Activated B cell treated with CpG ODN at 0.5 μM for 24 hours (primary cell): ENCODE data around the gene TSHZ2. TPM values are rescaled to one million over a fixed set of nuclear protein-coding genes. Genes with fewer than 3 reads are reported as not detected.

Experiments used
- ATAC-seq: fragments of 200-7000 bp; cut with Tn5 transposase; one replicate; pipeline ENCODE4 v1.10.0; 2021; ENCODE audit warnings: low read depth, mild to moderate bottlenecking, moderate library complexity
- CTCF ChIA-PET: fragments of 350-600 bp; sonication (Branson Sonifier 250); formaldehyde crosslinking; loops from one replicate; lab custom pipeline; 2021; ENCODE audit warnings: antibody characterized with exemption; lab: Charles Lee
- POLR2A ChIA-PET: fragments of 350-600 bp; sonication (Branson Sonifier 250); formaldehyde crosslinking; loops from one replicate; lab custom pipeline; 2021; ENCODE audit warnings: antibody characterized with exemption; lab: Charles Lee
- DNase-seq: peaks from one replicate; pipeline ENCODE4 v3.0.0; 2022
- H3K27ac Mint-ChIP-seq: one replicate; pipeline ENCODE4 v1.8.0; 2020; ENCODE audit warnings: mixed read lengths
- H3K27me3 Mint-ChIP-seq: one replicate; pipeline ENCODE4 v1.8.0; 2021; ENCODE audit warnings: mixed read lengths
- H3K36me3 Mint-ChIP-seq: one replicate; pipeline ENCODE4 v1.8.0; 2021; ENCODE audit warnings: low read depth, mixed read lengths
- H3K4me1 Mint-ChIP-seq: one replicate; pipeline ENCODE4 v1.8.0; 2021; ENCODE audit warnings: mixed read lengths
- H3K4me3 Mint-ChIP-seq: one replicate; pipeline ENCODE4 v1.8.0; 2020; ENCODE audit warnings: mild to moderate bottlenecking, mixed read lengths
- H3K9me3 Mint-ChIP-seq: one replicate; pipeline ENCODE4 v1.8.0; 2020; ENCODE audit warnings: mixed read lengths
- CTCF ChIP-seq: fragments of 200-600 bp; IDR thresholded peaks from one replicate; pipeline ENCODE4 v1.8.0; 2022; ENCODE audit warnings: antibody characterized with exemption, mild to moderate bottlenecking
- intact Hi-C: fragments of 100-400 bp; cut with micrococcal nuclease; formaldehyde crosslinking; loops from one replicate; pipeline ENCODE4 v1.15.1; 2024
- total RNA-seq: library from RNA; stranded (reverse); gene quantifications from 2 replicates; pipeline ENCODE4 v1.2.3, GENCODE V29; 2022

Gene TSHZ2
- total RNA-seq, 1 donor from 2014 or later, result 1.7 TPM

DNA sequence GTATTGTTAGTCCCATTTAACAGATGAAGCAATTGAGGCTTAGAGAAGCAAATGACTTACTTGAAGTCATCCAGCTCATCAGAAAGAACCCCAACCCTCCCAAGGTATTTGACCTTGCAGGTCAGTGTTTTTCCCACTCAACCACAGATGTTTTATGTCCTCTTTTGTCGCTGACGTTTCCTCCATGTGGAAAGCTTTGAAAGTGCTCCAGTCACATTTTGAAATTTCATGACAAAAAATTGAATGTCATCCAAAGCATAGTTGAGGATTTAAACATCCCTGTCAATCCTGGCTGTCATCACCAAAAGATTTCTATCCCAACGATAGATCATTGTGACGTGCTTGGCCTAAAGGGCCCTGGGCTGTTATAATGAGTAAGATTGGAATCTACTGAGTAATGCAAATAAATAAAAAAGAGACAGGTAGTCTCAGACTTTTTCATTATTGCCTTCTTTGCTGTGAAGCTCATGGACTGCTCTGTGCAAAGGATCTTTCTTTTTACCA lies 102.7 kb downstream of the TSHZ2 start:
- ChIA-PET CTCF (no interaction called here), POLR2A (no interaction called here)
- no peaks in the 10 kb centered on the region for H3K9me3 Mint-ChIP-seq
- no peaks in the 10 kb centered on the region for H3K36me3 Mint-ChIP-seq
- no peak overlapping the region for H3K27ac Mint-ChIP-seq
- peaks cover 1% of the 10 kb centered on the region for H3K27me3 Mint-ChIP-seq
- H3K4me3 Mint-ChIP-seq, result no peak overlapping the region
- ATAC-seq (no peak), DNase-seq (no peak)
- peaks cover 13% of the 10 kb centered on the region for H3K4me1 Mint-ChIP-seq
- intact Hi-C loops, result no loop called here
- TF ChIP-seq CTCF, result no peak

DNA sequence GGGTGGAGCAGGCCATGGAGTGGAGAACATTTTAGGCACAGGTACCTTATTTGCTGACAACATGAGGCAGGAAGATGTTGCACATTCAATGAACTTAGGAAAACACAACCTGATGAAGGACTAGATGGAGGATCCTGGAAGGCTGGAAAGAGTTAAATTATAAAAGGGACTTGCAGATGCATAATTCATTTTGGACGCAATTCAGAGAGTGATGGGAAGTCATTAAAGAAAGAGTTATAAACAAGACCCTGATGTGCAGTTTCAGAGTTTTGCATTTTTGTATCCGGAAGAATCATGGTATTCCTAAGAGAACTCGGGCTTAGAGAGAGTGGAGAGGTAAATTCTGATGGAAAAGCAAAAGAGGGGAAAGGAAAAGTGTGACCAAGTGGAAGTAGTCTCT lies 104.5 kb downstream of the TSHZ2 start:
- ChIA-PET POLR2A (no interaction called here), CTCF (no interaction called here)
- Mint-ChIP-seq H3K27ac (no peak overlapping the region), H3K36me3 (no peaks in the 10 kb centered on the region), H3K4me3 (no peak overlapping the region), H3K27me3 (peaks cover 1% of the 10 kb centered on the region), H3K9me3 (no peaks in the 10 kb centered on the region), H3K4me1 (peaks cover 3% of the 10 kb centered on the region)
- intact Hi-C loops, result no loop called here
- TF ChIP-seq CTCF, result no peak
- no peak for ATAC-seq
- DNase-seq, result no peak

DNA sequence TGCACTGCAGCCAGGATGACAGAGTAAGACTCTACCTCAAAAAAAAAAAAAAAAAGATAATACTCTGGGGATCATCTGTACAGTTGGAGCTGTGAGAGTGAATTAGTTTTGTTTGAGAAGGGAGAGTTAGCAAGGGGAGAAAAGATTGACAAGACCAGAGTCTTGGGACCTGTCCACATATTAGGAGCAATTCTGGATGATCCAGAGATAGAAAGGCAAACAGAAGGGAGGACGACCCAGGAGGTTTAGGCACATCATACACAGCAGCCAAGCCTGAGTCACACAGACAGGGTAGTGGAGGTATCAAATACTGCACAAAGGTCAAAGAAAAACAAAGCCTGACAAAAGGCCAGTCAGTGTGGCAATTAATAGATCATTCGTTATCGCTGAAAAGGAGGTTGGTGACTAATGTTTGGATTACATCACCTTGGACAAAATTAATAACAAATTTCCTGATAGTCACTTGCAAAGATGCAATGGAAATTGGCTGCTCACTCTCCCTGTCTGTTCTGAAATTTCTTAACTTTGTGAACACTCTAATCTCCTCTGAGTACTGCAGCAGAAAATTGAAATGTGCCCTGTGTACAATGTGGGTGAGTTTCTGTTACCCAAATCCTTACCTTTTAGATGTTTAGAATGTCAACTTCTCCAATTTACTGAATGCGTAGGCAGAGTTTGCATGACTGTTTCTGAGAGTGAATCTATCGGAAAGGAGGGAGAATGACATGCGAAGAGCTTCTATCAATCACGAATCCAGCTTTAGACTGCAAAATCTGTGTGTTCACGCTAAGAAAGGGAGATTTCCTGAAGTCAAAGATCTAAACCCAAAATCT lies 105.4 kb downstream of the TSHZ2 start:
- H3K27me3 Mint-ChIP-seq, result peaks cover 1% of the 10 kb centered on the region
- no peaks in the 10 kb centered on the region for H3K9me3 Mint-ChIP-seq
- H3K27ac Mint-ChIP-seq, result no peak overlapping the region
- H3K4me1 Mint-ChIP-seq, result peaks cover 1% of the 10 kb centered on the region
- no peaks in the 10 kb centered on the region for H3K36me3 Mint-ChIP-seq
- no peak for TF ChIP-seq CTCF
- ChIA-PET CTCF (no interaction called here), POLR2A (no interaction called here)
- no peak overlapping the region for H3K4me3 Mint-ChIP-seq
- DNase-seq (no peak), ATAC-seq (no peak)
- intact Hi-C loops, result no loop called here

DNA sequence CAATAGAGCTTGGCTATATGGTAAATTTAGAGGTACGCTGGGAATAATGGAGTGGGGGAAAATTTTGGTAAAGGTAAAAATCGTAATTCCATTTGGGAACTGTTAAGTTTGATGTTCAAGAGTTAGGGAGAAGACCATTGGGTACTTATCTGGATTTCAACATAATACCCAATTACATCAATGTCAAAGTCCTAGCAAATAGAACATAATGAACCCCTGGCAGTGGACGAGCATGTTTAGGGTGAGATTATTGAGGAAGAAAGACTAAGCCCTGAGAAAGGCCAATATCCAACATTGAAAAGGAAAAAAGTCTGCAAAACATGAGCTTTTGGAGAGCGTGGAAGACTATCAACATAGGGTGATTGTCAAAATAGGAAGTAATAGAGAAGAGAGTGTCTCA lies 106.6 kb downstream of the TSHZ2 start:
- intact Hi-C loops, result no loop called here

More for the DNA sequence above, 106.6 kb downstream of the TSHZ2 start:
- H3K27ac Mint-ChIP-seq, result no peak overlapping the region
- ATAC-seq, result no peak
- POLR2A ChIA-PET, result no interaction called here
- H3K4me1 Mint-ChIP-seq, result peaks cover 1% of the 10 kb centered on the region
- no peak for TF ChIP-seq CTCF
- CTCF ChIA-PET, result no interaction called here
- H3K9me3 Mint-ChIP-seq, result no peaks in the 10 kb centered on the region
- no peaks in the 10 kb centered on the region for H3K27me3 Mint-ChIP-seq
- H3K4me3 Mint-ChIP-seq, result no peak overlapping the region
- no peaks in the 10 kb centered on the region for H3K36me3 Mint-ChIP-seq
- no peak for DNase-seq
